ENCODE data around the gene PCDH9. TPM values are rescaled to one million over a fixed set of nuclear protein-coding genes. Genes with fewer than 3 reads are reported as not detected.
"Not testable (repeated sequence)": the region's sequence is repeated elsewhere in the genome, so short reads cannot be mapped to it uniquely, and the experiment has no call there.

The PCDH9 gene
- total RNA-seq, 1 donor from 2014 or later, result 20.2 TPM

GRCh38 chr13:66305961-66306617 is 924.0 kb downstream of the PCDH9 start:
- H3K27ac Mint-ChIP-seq, result no peak overlapping the region
- TF ChIP-seq, protein P1, sequence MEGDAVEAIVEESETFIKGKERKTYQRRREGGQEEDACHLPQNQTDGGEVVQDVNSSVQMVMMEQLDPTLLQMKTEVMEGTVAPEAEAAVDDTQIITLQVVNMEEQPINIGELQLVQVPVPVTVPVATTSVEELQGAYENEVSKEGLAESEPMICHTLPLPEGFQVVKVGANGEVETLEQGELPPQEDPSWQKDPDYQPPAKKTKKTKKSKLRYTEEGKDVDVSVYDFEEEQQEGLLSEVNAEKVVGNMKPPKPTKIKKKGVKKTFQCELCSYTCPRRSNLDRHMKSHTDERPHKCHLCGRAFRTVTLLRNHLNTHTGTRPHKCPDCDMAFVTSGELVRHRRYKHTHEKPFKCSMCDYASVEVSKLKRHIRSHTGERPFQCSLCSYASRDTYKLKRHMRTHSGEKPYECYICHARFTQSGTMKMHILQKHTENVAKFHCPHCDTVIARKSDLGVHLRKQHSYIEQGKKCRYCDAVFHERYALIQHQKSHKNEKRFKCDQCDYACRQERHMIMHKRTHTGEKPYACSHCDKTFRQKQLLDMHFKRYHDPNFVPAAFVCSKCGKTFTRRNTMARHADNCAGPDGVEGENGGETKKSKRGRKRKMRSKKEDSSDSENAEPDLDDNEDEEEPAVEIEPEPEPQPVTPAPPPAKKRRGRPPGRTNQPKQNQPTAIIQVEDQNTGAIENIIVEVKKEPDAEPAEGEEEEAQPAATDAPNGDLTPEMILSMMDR (conservative IDR thresholded peaks at IDR 0.05), result no peak
- no peak for DNase-seq (ENCODE audit: extremely low spot score, unreplicated experiment)
- no peaks in the 10 kb centered on the region for H3K27me3 Mint-ChIP-seq
- H3K4me3 Mint-ChIP-seq, result no peak overlapping the region
- no peaks in the 10 kb centered on the region for H3K36me3 Mint-ChIP-seq
- no peaks in the 10 kb centered on the region for H3K9me3 Mint-ChIP-seq
- H3K4me1 Mint-ChIP-seq (ENCODE audit: unreplicated experiment), result peaks cover 11% of the 10 kb centered on the region

DNA sequence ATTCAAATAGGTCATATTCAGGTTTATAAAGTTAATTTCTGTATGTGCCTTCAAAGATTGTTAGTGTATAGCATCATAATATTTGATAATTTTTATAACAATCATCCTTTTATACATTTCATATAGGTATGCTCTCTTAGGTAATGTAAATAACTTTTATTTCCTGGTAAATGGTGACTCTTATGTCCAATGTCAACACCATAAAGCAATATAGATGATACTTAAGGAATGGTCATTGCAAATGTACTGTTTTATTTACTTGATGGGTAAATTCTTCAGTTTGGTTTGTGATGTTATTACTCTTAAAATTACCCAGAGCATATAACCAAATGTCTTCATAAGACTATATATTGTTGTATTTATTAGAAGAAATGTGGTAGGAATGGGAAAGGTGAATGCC is 928.7 kb downstream of the PCDH9 start:
- Mint-ChIP-seq H3K36me3 (no peaks in the 10 kb centered on the region), H3K27ac (no peak overlapping the region), H3K27me3 (no peaks in the 10 kb centered on the region), H3K4me3 (no peak overlapping the region), H3K9me3 (no peaks in the 10 kb centered on the region), H3K4me1 (ENCODE audit: unreplicated experiment) (peaks cover 9% of the 10 kb centered on the region)
- no peak for DNase-seq (ENCODE audit: extremely low spot score, unreplicated experiment)
- TF ChIP-seq, protein P1 (conservative IDR thresholded peaks at IDR 0.05), result no peak

DNA sequence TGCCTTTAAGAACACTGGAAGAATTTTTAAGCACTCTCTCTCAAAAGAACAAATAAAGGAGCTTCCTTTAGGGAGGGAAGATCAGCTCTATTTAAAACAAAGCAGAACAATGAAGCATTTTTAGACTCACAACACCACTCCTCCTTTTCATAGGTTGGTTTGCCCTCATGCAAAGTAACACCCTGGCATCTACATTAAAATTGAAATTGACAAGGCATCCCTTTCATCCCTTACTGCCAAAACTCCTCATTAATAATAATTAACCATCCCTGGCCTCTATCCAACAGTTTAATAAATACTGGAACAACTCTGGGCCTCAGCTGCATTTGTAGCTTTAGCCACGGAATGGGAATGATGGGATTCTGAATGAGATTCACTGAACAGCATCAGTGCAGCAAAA is 929.1 kb downstream of the PCDH9 start:
- Mint-ChIP-seq H3K27ac (no peak overlapping the region), H3K9me3 (no peaks in the 10 kb centered on the region), H3K4me1 (ENCODE audit: unreplicated experiment) (peaks cover 8% of the 10 kb centered on the region), H3K27me3 (no peaks in the 10 kb centered on the region), H3K4me3 (no peak overlapping the region), H3K36me3 (no peaks in the 10 kb centered on the region)
- TF ChIP-seq, protein P1 (conservative IDR thresholded peaks at IDR 0.05), result no peak
- DNase-seq (ENCODE audit: extremely low spot score, unreplicated experiment), result no peak

DNA sequence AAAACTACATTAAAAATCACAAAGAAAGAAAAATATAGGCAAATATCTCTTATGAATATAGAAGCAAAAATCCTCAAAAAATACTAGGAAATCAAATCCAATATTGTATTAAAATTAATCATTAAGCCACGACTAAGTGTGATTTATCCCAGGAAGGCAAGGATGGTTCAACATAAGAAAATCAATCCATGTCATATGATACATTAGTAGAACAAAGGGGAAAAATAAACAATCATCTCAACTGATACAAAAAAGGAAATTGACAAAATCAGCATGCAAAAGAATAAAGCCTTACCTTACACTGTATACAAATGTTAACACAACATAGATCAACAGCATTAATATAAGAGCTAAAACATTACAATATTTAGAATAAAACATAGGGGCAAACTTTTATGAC is 933.3 kb downstream of the PCDH9 start:
- no peak overlapping the region for H3K27ac Mint-ChIP-seq
- TF ChIP-seq, protein P1 (conservative IDR thresholded peaks at IDR 0.05), result no peak
- no peak overlapping the region for H3K4me3 Mint-ChIP-seq
- H3K9me3 Mint-ChIP-seq, result no peaks in the 10 kb centered on the region
- DNase-seq (ENCODE audit: extremely low spot score, unreplicated experiment), result no peak
- H3K27me3 Mint-ChIP-seq, result no peaks in the 10 kb centered on the region
- no peaks in the 10 kb centered on the region for H3K36me3 Mint-ChIP-seq
- peaks cover 4% of the 10 kb centered on the region for H3K4me1 Mint-ChIP-seq (ENCODE audit: unreplicated experiment)

DNA sequence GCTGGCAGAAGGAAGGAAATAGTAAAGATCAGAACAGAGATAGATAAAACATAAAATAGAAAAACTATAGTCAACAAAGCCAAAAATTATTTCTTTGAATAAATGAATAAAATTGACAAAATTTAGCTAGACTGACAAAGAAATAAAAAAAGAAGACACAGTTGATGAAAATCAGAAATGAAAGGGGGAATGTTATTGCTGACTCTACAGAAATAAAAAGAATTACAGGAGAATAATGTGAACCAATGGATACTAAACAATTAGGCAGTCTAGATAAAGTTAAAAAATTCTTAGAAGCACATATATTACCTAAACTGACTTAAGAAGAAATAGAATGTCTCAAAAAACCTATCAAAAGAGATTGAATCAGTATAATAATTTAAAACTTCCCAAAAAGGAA is 933.8 kb downstream of the PCDH9 start:
- Mint-ChIP-seq H3K27me3 (no peaks in the 10 kb centered on the region), H3K9me3 (no peaks in the 10 kb centered on the region), H3K36me3 (no peaks in the 10 kb centered on the region), H3K4me1 (ENCODE audit: unreplicated experiment) (peaks cover 4% of the 10 kb centered on the region), H3K4me3 (no peak overlapping the region), H3K27ac (no peak overlapping the region)
- DNase-seq (ENCODE audit: extremely low spot score, unreplicated experiment), result no peak
- TF ChIP-seq, protein P1 (conservative IDR thresholded peaks at IDR 0.05), result no peak

DNA sequence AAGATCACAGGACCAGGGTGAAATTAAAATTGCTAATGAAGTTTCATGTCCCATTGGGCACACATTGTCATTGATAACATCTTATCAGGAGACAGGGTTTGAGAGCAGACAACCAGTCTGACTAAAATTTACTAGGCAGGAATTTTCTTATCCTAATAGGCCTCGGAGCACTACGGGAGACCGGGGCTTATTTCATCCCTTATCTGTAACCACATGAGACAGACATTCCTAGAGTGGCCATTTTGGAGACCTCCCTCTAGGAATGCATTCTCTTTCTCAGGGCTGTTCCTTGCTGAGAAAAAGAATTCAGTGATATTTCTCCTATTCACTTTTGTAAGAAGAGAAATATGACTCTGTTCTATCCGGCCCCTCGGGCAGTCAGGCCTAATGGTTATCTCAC is 943.3 kb downstream of the PCDH9 start:
- H3K27me3 Mint-ChIP-seq; DNase-seq (ENCODE audit: extremely low spot score, unreplicated experiment); H3K27ac Mint-ChIP-seq; H3K36me3 Mint-ChIP-seq; H3K4me1 Mint-ChIP-seq (ENCODE audit: unreplicated experiment); H3K4me3 Mint-ChIP-seq: not testable (repeated sequence)
- peaks cover 27% of the 10 kb centered on the region for H3K9me3 Mint-ChIP-seq

All from type B pancreatic cell (in vitro differentiated cells).